ENCODE results near the gene VAV2.

The VAV2 gene

GRCh38 chr9:133836001-133836758 is 155.9 kb downstream of the VAV2 start:
- DNase-seq (ENCODE audit: low spot score) = no peak

- DNase-seq (ENCODE audit: low spot score) = no peak
These were observed 156.7 kb downstream of the VAV2 start for GRCh38 chr9:133835262-133835901.

GRCh38 chr9:133834080-133834976 is 157.8 kb downstream of the VAV2 start:
- DNase-seq (ENCODE audit: low spot score) = no peak

GRCh38 chr9:133833388-133834025 is 158.6 kb downstream of the VAV2 start:
- no peak for DNase-seq (ENCODE audit: low spot score)

- no peak for DNase-seq (ENCODE audit: low spot score)
These were observed 159.2 kb downstream of the VAV2 start for GRCh38 chr9:133832877-133833276.

- no peak for DNase-seq (ENCODE audit: low spot score)
These were observed 161.4 kb downstream of the VAV2 start for GRCh38 chr9:133830711-133831110.

- DNase-seq (ENCODE audit: low spot score) = peak; percentile 32
These were observed 161.8 kb downstream of the VAV2 start for GRCh38 chr9:133830310-133830709.

- no peak for DNase-seq (ENCODE audit: low spot score)
These were observed 163.7 kb downstream of the VAV2 start for GRCh38 chr9:133828338-133828997.

- DNase-seq (ENCODE audit: low spot score) = no peak
These were observed 165.6 kb downstream of the VAV2 start for GRCh38 chr9:133826289-133827085.

- DNase-seq (ENCODE audit: low spot score) = peak; percentile 31
These were observed 166.4 kb downstream of the VAV2 start for GRCh38 chr9:133825555-133826218.

GRCh38 chr9:133824802-133825186 is 167.3 kb downstream of the VAV2 start:
- no peak for DNase-seq (ENCODE audit: low spot score)

GRCh38 chr9:133824106-133824801 is 167.9 kb downstream of the VAV2 start:
- DNase-seq (ENCODE audit: low spot score) = no peak

- no peak for DNase-seq (ENCODE audit: low spot score)
These were observed 168.7 kb downstream of the VAV2 start for GRCh38 chr9:133823189-133824105.

GRCh38 chr9:133822430-133823065 is 169.6 kb downstream of the VAV2 start:
- no peak for DNase-seq (ENCODE audit: low spot score)

GRCh38 chr9:133821601-133822429 is 170.3 kb downstream of the VAV2 start:
- no peak for DNase-seq (ENCODE audit: low spot score)

GRCh38 chr9:133819923-133820322 is 172.2 kb downstream of the VAV2 start:
- no peak for DNase-seq (ENCODE audit: low spot score)

GRCh38 chr9:133818444-133818843 is 173.7 kb downstream of the VAV2 start:
- peak; percentile 21 for DNase-seq (ENCODE audit: low spot score)

Data from RKO (cell line).